Skeletal muscle tissue (tissue), 4 donors: ENCODE data around the gene DLG4. TPM values are rescaled to one million over a fixed set of nuclear protein-coding genes. Genes with fewer than 3 reads are reported as not detected.
"Not testable (repeated sequence)": the region's sequence is repeated elsewhere in the genome, so short reads cannot be mapped to it uniquely, and the experiment has no call there.

ENCODE experiments used
- H3K27ac ChIP-seq: one replicate; pipeline ENCODE4 v1.7.0; 2013; ENCODE audit warnings: mild to moderate bottlenecking, low read depth, low read length, inconsistent platforms
- H3K27me3 ChIP-seq, 3 donors: one replicate each; pipeline ENCODE4 v1.7.0; 2013; ENCODE audit warnings: low read length in 3 of 3; ENCODE audit not compliant: control insufficient read depth in 3 of 3, insufficient read depth in 3 of 3
- H3K36me3 ChIP-seq, 3 donors: one replicate each; pipeline ENCODE4 v1.7.0; 2013; ENCODE audit warnings: low read length in 3 of 3; ENCODE audit not compliant: control insufficient read depth in 3 of 3, insufficient read depth in 3 of 3
- H3K4me1 ChIP-seq, 3 donors: one replicate each; pipeline ENCODE4 v1.7.0; 2013; ENCODE audit warnings: low read length in 3 of 3, mild to moderate bottlenecking in 3 of 3; ENCODE audit not compliant: control insufficient read depth in 3 of 3, insufficient read depth in 3 of 3
- H3K4me3 ChIP-seq, 3 donors: one replicate each; pipeline ENCODE4 v1.7.0; 2013; ENCODE audit warnings: low read length in 3 of 3
- H3K9ac ChIP-seq, 3 donors: one replicate each; pipeline ENCODE4 v1.7.0; 2013; ENCODE audit warnings: low read length in 3 of 3, mild to moderate bottlenecking in 3 of 3, moderate library complexity in 2 of 3, low read depth in 1 of 3
- H3K9me3 ChIP-seq, 3 donors: one replicate each; pipeline ENCODE4 v1.7.0; 2013; ENCODE audit warnings: low read length in 3 of 3; ENCODE audit not compliant: control insufficient read depth in 3 of 3
- total RNA-seq: library from RNA; depleted of rRNA; stranded (reverse); fragments of >200 nt; gene quantifications from one replicate; pipeline ENCODE4 v1.2.3, GENCODE V29; 2014
- donor health status: Osteomylitis.

DLG4 gene
- total RNA-seq, 1 donor from 2014 or later: 7.3 TPM

GRCh38 chr17:7249830-7250229, 30.2 kb upstream of the DLG4 start:
- Histone ChIP-seq H3K9ac (peak overlapping the region; percentile 96 to 99 (median 98)), H3K9me3 (no peaks in the 10 kb centered on the region), H3K4me3 (peak overlapping the region; percentile 64 to 92 (median 76)), H3K36me3 (peaks cover 20 to 31% (median 30%) of the 10 kb centered on the region in 3 donors), H3K4me1 (peaks cover 39 to 47% (median 45%) of the 10 kb centered on the region in 3 donors), H3K27me3 (no peaks in the 10 kb centered on the region), H3K27ac (peak overlapping the region; percentile 100)

- Histone ChIP-seq H3K9ac (peak overlapping the region; percentile 60 to 98 (median 96)), H3K27ac (peak overlapping the region; percentile 100), H3K9me3 (no peaks in the 10 kb centered on the region), H3K4me1 (peaks cover 39 to 47% (median 45%) of the 10 kb centered on the region in 3 donors), H3K4me3 (peak overlapping the region; percentile 45 to 92 (median 64)), H3K27me3 (no peaks in the 10 kb centered on the region), H3K36me3 (peaks cover 22 to 30% (median 30%) of the 10 kb centered on the region in 3 donors)
These were observed 29.6 kb upstream of the DLG4 start for GRCh38 chr17:7249214-7249613.

- Histone ChIP-seq H3K27ac (peak overlapping the region; percentile 100), H3K27me3 (no peaks in the 10 kb centered on the region), H3K9ac (peak overlapping the region; percentile 60 to 98 (median 96)), H3K4me3 (peak overlapping the region; percentile 45 to 92 (median 64)), H3K36me3 (peaks cover 26 to 31% (median 30%) of the 10 kb centered on the region in 3 donors), H3K4me1 (peaks cover 41 to 51% (median 45%) of the 10 kb centered on the region in 3 donors), H3K9me3 (no peaks in the 10 kb centered on the region)
These were observed 29.2 kb upstream of the DLG4 start for GRCh38 chr17:7248796-7249195.

GRCh38 chr17:7246779-7247178, 27.1 kb upstream of the DLG4 start:
- Histone ChIP-seq H3K4me3 (no peak overlapping the region), H3K36me3 (peaks cover 24 to 29% (median 26%) of the 10 kb centered on the region in 3 donors), H3K27me3 (no peaks in the 10 kb centered on the region), H3K4me1 (peaks cover 38 to 49% (median 41%) of the 10 kb centered on the region in 3 donors), H3K27ac (peak overlapping the region; percentile 100), H3K9me3 (no peaks in the 10 kb centered on the region), H3K9ac (no peak overlapping the region)

- peak overlapping the region; percentile 100 for H3K27ac ChIP-seq
- not testable (repeated sequence) for H3K4me3 ChIP-seq
- H3K4me1 ChIP-seq: peaks cover 36 to 52% (median 39%) of the 10 kb centered on the region in 3 donors
These were observed 24.2 kb upstream of the DLG4 start for GRCh38 chr17:7243838-7244237.

GRCh38 chr17:7243453-7243729, 23.8 kb upstream of the DLG4 start:
- H3K27me3 ChIP-seq: no peaks in the 10 kb centered on the region
- peak overlapping the region; percentile 88 to 99 (median 98) for H3K9ac ChIP-seq
- H3K4me3 ChIP-seq: peak overlapping the region; percentile 98 to 99 (median 98)
- H3K9me3 ChIP-seq: no peaks in the 10 kb centered on the region
- H3K27ac ChIP-seq: peak overlapping the region; percentile 100
- H3K4me1 ChIP-seq: peaks cover 33 to 49% (median 35%) of the 10 kb centered on the region in 3 donors
- peaks cover 35 to 39% (median 38%) of the 10 kb centered on the region in 3 donors for H3K36me3 ChIP-seq

More at GRCh38 chr17:7243838-7244237, 24.2 kb upstream of the DLG4 start:
- Histone ChIP-seq H3K9ac (peak overlapping the region in 1 of 3 donors; percentile 99), H3K36me3 (peaks cover 35 to 39% (median 38%) of the 10 kb centered on the region in 3 donors)
- H3K9me3 ChIP-seq, H3K27me3 ChIP-seq: not testable (repeated sequence)

- H3K9ac ChIP-seq: peak overlapping the region; percentile 95 to 99 (median 98)
- peak overlapping the region; percentile 100 for H3K27ac ChIP-seq
- H3K4me3 ChIP-seq: peak overlapping the region; percentile 98 to 99 (median 98)
- no peaks in the 10 kb centered on the region for H3K27me3 ChIP-seq
- H3K9me3 ChIP-seq: no peaks in the 10 kb centered on the region
- peaks cover 35 to 39% (median 38%) of the 10 kb centered on the region in 3 donors for H3K36me3 ChIP-seq
- H3K4me1 ChIP-seq: peaks cover 31 to 47% (median 34%) of the 10 kb centered on the region in 3 donors
These were observed 23.2 kb upstream of the DLG4 start for GRCh38 chr17:7242717-7243452.

GRCh38 chr17:7241783-7242716, 22.4 kb upstream of the DLG4 start, which contains the start of gene GABARAP:
TSS of gene GABARAP (minus strand) at chr17:7242449. CDS start at chr17:7242330, 119 bp downstream.
- peaks cover 34 to 39% (median 37%) of the 10 kb centered on the region in 3 donors for H3K36me3 ChIP-seq

GRCh38 chr17:7241090-7241733, 21.6 kb upstream of the DLG4 start:
- no peaks in the 10 kb centered on the region for H3K27me3 ChIP-seq
- peak overlapping the region; percentile 98 to 99 (median 98) for H3K4me3 ChIP-seq
- H3K9me3 ChIP-seq: no peaks in the 10 kb centered on the region
- H3K9ac ChIP-seq: peak overlapping the region; percentile 98 to 99 (median 98)
- H3K27ac ChIP-seq: peak overlapping the region; percentile 100
- H3K36me3 ChIP-seq: peaks cover 29 to 35% (median 33%) of the 10 kb centered on the region in 3 donors
- peaks cover 25 to 36% (median 31%) of the 10 kb centered on the region in 3 donors for H3K4me1 ChIP-seq

More at GRCh38 chr17:7241783-7242716, 22.4 kb upstream of the DLG4 start, which contains the start of gene GABARAP:
- Histone ChIP-seq H3K4me1 (peaks cover 27 to 38% (median 31%) of the 10 kb centered on the region in 3 donors), H3K4me3 (peak within 1 kb of the TSS; percentile 98 to 99 (median 98)), H3K27ac (peak within 1 kb of the TSS; percentile 100), H3K27me3 (no peaks in the 10 kb centered on the region), H3K9me3 (no peaks in the 10 kb centered on the region), H3K9ac (peak within 1 kb of the TSS; percentile 98 to 99 (median 98))
